Neuronal stem cell (in vitro differentiated cells): Measurements from ENCODE around the gene CUZD1.

Experiments
- DNase-seq: peaks from one replicate; pipeline ENCODE4 v3.0.0-alpha.2; 2013; ENCODE audit warnings: low spot score
- H2AFZ ChIP-seq: one replicate; pipeline ENCODE4 v1.6.1; 2013; ENCODE audit warnings: mild to moderate bottlenecking, low read length, inconsistent platforms
- H2AK5ac ChIP-seq: 2 replicates; pipeline ENCODE4 v1.6.1; 2013; ENCODE audit warnings: low read depth, mild to moderate bottlenecking, inconsistent platforms, low read length, moderate library complexity, mixed read lengths
- H2BK120ac ChIP-seq: 2 replicates; pipeline ENCODE4 v1.6.1; 2013; ENCODE audit warnings: low read depth, mild to moderate bottlenecking, inconsistent platforms, low read length, moderate library complexity, mixed read lengths
- H2BK12ac ChIP-seq: one replicate; pipeline ENCODE4 v1.6.1; 2013; ENCODE audit warnings: low read length, inconsistent platforms
- H2BK15ac ChIP-seq: 2 replicates; pipeline ENCODE4 v1.6.1; 2013; ENCODE audit warnings: mild to moderate bottlenecking, low read length, inconsistent platforms, mixed read lengths
- H2BK5ac ChIP-seq: one replicate; pipeline ENCODE4 v1.6.1; 2013; ENCODE audit warnings: inconsistent platforms, mild to moderate bottlenecking, low read length, moderate library complexity
- H3K14ac ChIP-seq: one replicate; pipeline ENCODE4 v1.6.1; 2013; ENCODE audit warnings: low read length, inconsistent platforms
- H3K18ac ChIP-seq: 2 replicates; pipeline ENCODE4 v1.6.1; 2013; ENCODE audit warnings: low read length, inconsistent platforms
- H3K23ac ChIP-seq: 2 replicates; pipeline ENCODE4 v1.6.1; 2013; ENCODE audit warnings: low read depth, mild to moderate bottlenecking, mixed read lengths, low read length, inconsistent platforms; ENCODE audit not compliant: poor library complexity
- H3K27ac ChIP-seq: replicated peaks from 3 replicates; pipeline ENCODE4 v1.5.1; 2013; ENCODE audit warnings: low read length, inconsistent platforms
- H3K27me3 ChIP-seq, 3 experiments: 2 replicates each; pipeline ENCODE4 v1.6.1; 2013; ENCODE audit warnings: low read length in 3 of 3, mild to moderate bottlenecking in 2 of 3, inconsistent platforms in 1 of 3, low read depth in 1 of 3, mixed read lengths in 1 of 3, moderate library complexity in 1 of 3; ENCODE audit not compliant: control insufficient read depth in 3 of 3, insufficient read depth in 3 of 3
- H3K36me3 ChIP-seq, 2 donors: replicated peaks in 1 of 2; 2 replicates each; pipeline ENCODE4 v1.6.1; 2013; ENCODE audit warnings: low read length in 2 of 2; ENCODE audit not compliant: control insufficient read depth in 2 of 2, insufficient read depth in 2 of 2
- H3K4ac ChIP-seq: 2 replicates; pipeline ENCODE4 v1.6.1; 2013; ENCODE audit warnings: inconsistent platforms, mild to moderate bottlenecking, low read length, moderate library complexity
- H3K4me1 ChIP-seq, 2 donors: 1 replicate in 1 of 2; 2 replicates in 1 of 2; pipeline ENCODE4 v1.6.1; 2013; ENCODE audit warnings: low read length in 2 of 2, low read depth in 1 of 2; ENCODE audit not compliant: control insufficient read depth in 2 of 2, insufficient read depth in 1 of 2
- H3K4me2 ChIP-seq: one replicate; pipeline ENCODE4 v1.6.1; 2013; ENCODE audit warnings: mild to moderate bottlenecking, low read length, inconsistent platforms; ENCODE audit not compliant: insufficient read depth, poor library complexity, severe bottlenecking
- H3K4me3 ChIP-seq, 2 donors: 2 replicates each; pipeline ENCODE4 v1.5.1; 2013; ENCODE audit warnings: low read length in 2 of 2, mild to moderate bottlenecking in 2 of 2, inconsistent platforms in 1 of 2, moderate library complexity in 1 of 2
- H3K79me1 ChIP-seq: one replicate; pipeline ENCODE4 v1.6.1; 2013; ENCODE audit warnings: low read depth, mild to moderate bottlenecking, inconsistent platforms, low read length, moderate library complexity
- H3K9ac ChIP-seq: one replicate; pipeline ENCODE4 v1.6.1; 2013; ENCODE audit warnings: mild to moderate bottlenecking, low read depth, low read length, inconsistent platforms; ENCODE audit not compliant: poor library complexity
- H3K9me3 ChIP-seq, 2 donors: replicated peaks in 1 of 2; 2 replicates each; pipeline versions ENCODE3 to v1.6.1; 2013; ENCODE audit warnings: low read length in 2 of 2, mild to moderate bottlenecking in 2 of 2, inconsistent platforms in 1 of 2, low read depth in 1 of 2, mixed read lengths in 1 of 2, moderate library complexity in 1 of 2; ENCODE audit not compliant: control insufficient read depth in 2 of 2, insufficient read depth in 1 of 2
- H4K8ac ChIP-seq: one replicate; pipeline ENCODE4 v1.6.1; 2013; ENCODE audit warnings: low read depth, mild to moderate bottlenecking, inconsistent platforms, low read length, moderate library complexity
- H4K91ac ChIP-seq: one replicate; pipeline ENCODE4 v1.6.1; 2013; ENCODE audit warnings: low read length, low read depth, mild to moderate bottlenecking, inconsistent platforms; ENCODE audit not compliant: poor library complexity
- WGBS, 2 donors: extraction: QIAGEN DNeasy Blood & Tissue Kit; methylation state at CpG; one replicate each; pipeline ENCODE4 v1.1.7; 2013; ENCODE audit warnings: missing lambda C conversion rate in 2 of 2, mixed read lengths in 1 of 2; ENCODE audit not compliant: insufficient read length in 2 of 2, insufficient replicate concordance in 1 of 2; ENCODE audit errors: extremely low coverage in 2 of 2; 5-methylcytosine and 5-hydroxymethylcytosine counted together

CUZD1 gene

DNA sequence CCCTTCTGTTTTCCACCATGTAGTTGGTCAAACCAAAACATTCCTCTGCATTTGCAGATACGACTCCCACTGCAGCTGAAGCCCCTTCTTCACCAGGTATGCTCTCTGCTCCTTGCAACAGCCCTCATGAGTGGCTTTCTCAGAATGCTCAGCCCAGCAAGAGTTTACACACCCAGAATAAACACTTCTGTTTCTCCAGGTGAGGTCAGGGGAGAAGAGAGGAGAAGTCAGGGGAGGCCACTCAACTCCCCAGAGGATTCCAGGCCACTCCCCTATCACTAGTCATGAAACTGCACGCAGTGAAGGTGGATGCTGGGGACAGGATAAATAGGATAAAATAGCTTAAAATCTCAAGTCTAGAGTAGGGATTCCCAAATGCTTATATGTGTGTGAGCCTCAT, 31.2 kb downstream of the CUZD1 start:
- no peak overlapping the region for H3K4me3 ChIP-seq
- no peaks in the 10 kb centered on the region for H3K79me1 ChIP-seq
- H3K14ac ChIP-seq, result no peak overlapping the region
- H3K27me3 ChIP-seq, result no peaks in the 10 kb centered on the region
- H2AFZ ChIP-seq, result no peak overlapping the region
- H3K9ac ChIP-seq, result no peak overlapping the region
- no peak overlapping the region for H3K4me2 ChIP-seq
- H3K18ac ChIP-seq, result no peak overlapping the region
- no peak overlapping the region for H3K4ac ChIP-seq
- H3K4me1 ChIP-seq, result no peaks in the 10 kb centered on the region
- H2BK12ac ChIP-seq, result no peak overlapping the region
- H4K91ac ChIP-seq, result no peak overlapping the region
- no CpG with 5 or more reads among the region's 2 CpGs for WGBS, 2 donors
- H2BK5ac ChIP-seq, result no peak overlapping the region
- H2AK5ac ChIP-seq, result no peak overlapping the region
- no peaks in the 10 kb centered on the region for H3K9me3 ChIP-seq
- no peak for DNase-seq
- no peak overlapping the region for H4K8ac ChIP-seq
- H3K27ac ChIP-seq, result no peak overlapping the region
- no peak overlapping the region for H2BK15ac ChIP-seq
- no peak overlapping the region for H2BK120ac ChIP-seq
- no peaks in the 10 kb centered on the region for H3K36me3 ChIP-seq
- H3K23ac ChIP-seq, result no peak overlapping the region

DNA sequence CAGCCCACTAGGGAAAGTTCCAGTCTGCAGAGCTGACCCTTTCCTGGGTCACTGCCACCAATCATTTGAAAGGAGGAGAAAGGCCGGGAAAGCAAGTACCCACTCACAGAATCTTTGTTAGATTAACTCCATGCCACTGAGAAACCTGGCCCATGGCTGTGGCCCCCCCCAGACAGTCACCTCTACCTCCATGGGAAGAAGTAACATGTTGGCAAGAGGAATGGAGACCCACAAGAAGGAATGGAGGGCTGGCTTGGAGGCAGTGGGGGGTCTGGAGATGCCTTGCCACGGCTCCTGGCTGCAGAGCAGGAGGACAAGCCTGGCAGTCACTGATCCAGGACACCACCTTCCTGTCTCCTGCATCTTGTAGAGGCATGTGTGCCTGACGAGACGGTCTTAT, 32.9 kb downstream of the CUZD1 start:
- Histone ChIP-seq H3K4me1 (no peaks in the 10 kb centered on the region), H3K23ac (no peak overlapping the region), H2BK5ac (no peak overlapping the region), H3K27ac (no peak overlapping the region), H3K9me3 (no peaks in the 10 kb centered on the region), H3K9ac (no peak overlapping the region), H3K79me1 (no peaks in the 10 kb centered on the region), H2BK120ac (no peak overlapping the region), H3K18ac (no peak overlapping the region), H3K27me3 (no peaks in the 10 kb centered on the region), H3K4me3 (no peak overlapping the region), H3K36me3 (no peaks in the 10 kb centered on the region), H3K14ac (no peak overlapping the region), H2BK15ac (no peak overlapping the region), H4K91ac (no peak overlapping the region), H4K8ac (no peak overlapping the region), H2AFZ (no peak overlapping the region), H3K4me2 (no peak overlapping the region), H2BK12ac (no peak overlapping the region), H2AK5ac (no peak overlapping the region), H3K4ac (no peak overlapping the region)
- no peak for DNase-seq
- no CpG with 5 or more reads among the region's 4 CpGs for WGBS, 2 donors

DNA sequence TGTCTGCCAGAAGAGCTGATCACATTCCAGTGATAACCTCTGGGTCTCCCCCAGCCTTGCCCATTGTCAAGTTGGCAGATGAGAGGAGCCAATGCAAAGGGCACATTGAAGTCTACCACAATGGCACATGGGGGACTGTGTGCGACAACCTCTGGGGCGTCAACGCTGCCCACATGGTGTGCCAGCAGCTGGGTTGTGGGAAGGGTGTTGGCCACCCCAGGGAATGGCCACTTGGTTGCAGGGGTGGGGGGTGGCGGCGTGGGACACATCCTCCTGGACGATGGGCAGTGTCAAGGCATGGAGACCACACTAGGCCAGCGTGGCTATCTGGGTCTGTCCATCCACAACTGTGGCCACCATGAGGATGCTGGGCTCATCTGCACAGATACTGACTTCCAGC, 43.4 kb downstream of the CUZD1 start:
- H3K36me3 ChIP-seq, result no peaks in the 10 kb centered on the region
- H4K8ac ChIP-seq, result no peak overlapping the region
- no peak overlapping the region for H2AFZ ChIP-seq
- H3K27me3 ChIP-seq, result no peaks in the 10 kb centered on the region
- peak overlapping the region; percentile 44 for H3K23ac ChIP-seq
- H2BK5ac ChIP-seq, result no peak overlapping the region
- DNase-seq, result no peak
- H3K4me2 ChIP-seq, result no peak overlapping the region
- no peak overlapping the region for H3K18ac ChIP-seq
- H3K79me1 ChIP-seq, result no peaks in the 10 kb centered on the region
- H4K91ac ChIP-seq, result no peak overlapping the region
- H3K9me3 ChIP-seq, result no peaks in the 10 kb centered on the region
- no peak overlapping the region for H3K4ac ChIP-seq
- H3K4me1 ChIP-seq, result no peaks in the 10 kb centered on the region
- H2AK5ac ChIP-seq, result no peak overlapping the region
- no peak overlapping the region for H2BK12ac ChIP-seq
- H3K4me3 ChIP-seq, result no peak overlapping the region
- peak overlapping the region; percentile 12 for H3K14ac ChIP-seq
- no CpG with 5 or more reads among the region's 7 CpGs for WGBS, 2 donors
- no peak overlapping the region for H2BK15ac ChIP-seq
- H3K9ac ChIP-seq, result no peak overlapping the region
- H3K27ac ChIP-seq, result no peak overlapping the region
- H2BK120ac ChIP-seq, result no peak overlapping the region

DNA sequence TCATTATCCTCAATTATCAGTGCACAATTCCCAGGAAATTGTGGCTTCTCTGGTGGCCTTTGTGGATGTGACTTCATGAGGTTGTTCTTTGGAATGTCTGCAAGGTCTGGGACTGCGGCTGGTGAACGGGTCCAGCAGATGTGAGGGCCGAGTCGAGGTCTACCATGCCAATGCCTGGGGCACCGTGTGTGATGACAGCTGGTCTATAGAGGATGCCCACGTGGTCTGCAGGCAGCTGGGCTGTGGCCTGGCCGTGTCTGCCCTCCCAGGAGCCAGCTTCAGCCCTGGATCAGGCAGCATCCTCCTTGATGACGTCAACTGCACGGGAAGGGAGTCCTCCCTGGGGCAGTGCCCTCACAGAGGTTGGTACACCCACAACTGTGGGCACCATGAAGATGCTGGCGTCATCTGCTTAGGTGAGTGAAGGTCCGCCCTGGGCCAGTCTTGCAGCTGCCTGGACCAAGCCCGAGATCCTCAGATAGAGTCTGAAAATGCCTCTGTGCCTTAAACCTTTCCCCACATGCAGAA, 46.9 kb downstream of the CUZD1 start:
- Histone ChIP-seq H4K91ac (no peak overlapping the region), H3K27me3 (no peaks in the 10 kb centered on the region), H4K8ac (no peak overlapping the region), H3K4me3 (no peak overlapping the region), H3K23ac (no peak overlapping the region), H2AK5ac (no peak overlapping the region), H3K4me2 (no peak overlapping the region), H3K9ac (no peak overlapping the region), H3K27ac (no peak overlapping the region), H3K14ac (peak overlapping the region; percentile 17), H3K4ac (no peak overlapping the region), H3K36me3 (no peaks in the 10 kb centered on the region), H3K79me1 (no peaks in the 10 kb centered on the region), H3K18ac (peak overlapping the region; percentile 27), H3K9me3 (no peaks in the 10 kb centered on the region), H2BK15ac (no peak overlapping the region), H2AFZ (no peak overlapping the region), H2BK120ac (no peak overlapping the region), H2BK12ac (peak overlapping the region; percentile 4), H2BK5ac (no peak overlapping the region), H3K4me1 (no peaks in the 10 kb centered on the region)
- DNase-seq, result no peak
- no CpG with 5 or more reads among the region's 12 CpGs for WGBS, 2 donors
